ENCODE results near the gene PDE8B. TPM values are rescaled to one million over a fixed set of nuclear protein-coding genes. Genes with fewer than 3 reads are reported as not detected.
A peak's percentile ranks its signal among the peaks of the same experiment; 100 is the strongest.

PDE8B gene
- total and polyA plus RNA-seq, 2 experiments from 2014 or later = 0.83 to 0.84 TPM

DNA sequence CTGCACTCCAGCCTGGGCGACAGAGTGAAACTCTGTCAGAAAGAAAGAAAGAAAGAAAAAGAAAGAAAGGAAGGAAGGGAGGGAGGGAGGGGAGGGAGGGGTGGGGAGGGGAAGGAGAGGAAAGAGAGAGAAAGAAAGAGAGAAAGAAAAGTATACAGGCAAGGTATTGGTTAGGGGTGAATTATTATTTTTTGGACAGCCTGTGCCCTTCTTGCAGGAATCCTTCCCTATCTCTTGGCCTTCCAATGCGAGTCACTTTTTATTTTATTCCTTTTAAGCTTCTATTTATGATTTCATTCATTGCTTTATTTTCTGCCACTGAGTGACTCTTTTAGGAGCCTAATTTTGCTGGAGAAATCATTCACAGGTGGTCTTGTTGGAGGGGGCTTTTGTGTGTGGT lies 98.7 kb downstream of the PDE8B start:
- Histone ChIP-seq H3K27ac (no peak overlapping the region), H3K36me3 (no peaks in the 10 kb centered on the region)
- TF ChIP-seq, protein P1, sequence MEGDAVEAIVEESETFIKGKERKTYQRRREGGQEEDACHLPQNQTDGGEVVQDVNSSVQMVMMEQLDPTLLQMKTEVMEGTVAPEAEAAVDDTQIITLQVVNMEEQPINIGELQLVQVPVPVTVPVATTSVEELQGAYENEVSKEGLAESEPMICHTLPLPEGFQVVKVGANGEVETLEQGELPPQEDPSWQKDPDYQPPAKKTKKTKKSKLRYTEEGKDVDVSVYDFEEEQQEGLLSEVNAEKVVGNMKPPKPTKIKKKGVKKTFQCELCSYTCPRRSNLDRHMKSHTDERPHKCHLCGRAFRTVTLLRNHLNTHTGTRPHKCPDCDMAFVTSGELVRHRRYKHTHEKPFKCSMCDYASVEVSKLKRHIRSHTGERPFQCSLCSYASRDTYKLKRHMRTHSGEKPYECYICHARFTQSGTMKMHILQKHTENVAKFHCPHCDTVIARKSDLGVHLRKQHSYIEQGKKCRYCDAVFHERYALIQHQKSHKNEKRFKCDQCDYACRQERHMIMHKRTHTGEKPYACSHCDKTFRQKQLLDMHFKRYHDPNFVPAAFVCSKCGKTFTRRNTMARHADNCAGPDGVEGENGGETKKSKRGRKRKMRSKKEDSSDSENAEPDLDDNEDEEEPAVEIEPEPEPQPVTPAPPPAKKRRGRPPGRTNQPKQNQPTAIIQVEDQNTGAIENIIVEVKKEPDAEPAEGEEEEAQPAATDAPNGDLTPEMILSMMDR (IDR thresholded peaks at IDR 0.05; ENCODE audit: low read depth, low read length) = no peak

DNA sequence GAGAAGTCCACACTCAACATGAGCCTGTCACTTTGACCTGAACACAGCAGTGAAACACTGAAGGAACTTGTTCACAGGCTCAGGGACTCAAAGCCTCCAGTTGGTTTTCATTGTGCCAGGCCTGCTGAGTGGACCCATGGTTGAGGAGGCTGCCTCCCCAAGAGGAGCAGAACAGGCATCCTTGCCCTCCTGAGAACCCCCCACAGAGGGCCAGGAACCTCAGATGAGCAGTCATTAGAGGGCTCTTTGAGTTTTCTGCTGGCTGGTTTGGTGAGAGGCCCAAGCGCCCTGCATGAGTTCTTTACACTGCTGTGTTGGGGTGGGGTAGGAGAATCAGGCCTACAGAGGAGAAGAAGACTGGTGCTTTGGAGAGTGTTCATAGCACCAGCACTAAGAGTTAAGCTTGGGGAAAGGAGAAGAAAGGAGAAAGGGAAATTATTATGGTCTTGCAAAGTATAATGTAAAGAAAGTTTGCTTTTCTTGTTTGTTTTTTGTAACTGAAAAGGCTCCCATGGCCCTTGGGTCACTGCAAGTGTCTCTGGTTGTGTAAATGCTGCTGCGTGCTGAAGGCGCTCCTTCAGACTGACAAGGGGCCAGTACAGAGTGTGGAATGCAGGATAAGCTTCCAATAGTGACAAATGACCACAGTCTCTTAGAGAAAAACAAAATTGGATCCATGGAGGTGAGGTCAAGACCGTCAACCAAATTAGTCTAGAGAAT lies 100.2 kb downstream of the PDE8B start:
- Histone ChIP-seq H3K4me3 (no peak overlapping the region), H3K27me3 (no peaks in the 10 kb centered on the region), H3K36me3 (no peaks in the 10 kb centered on the region), H3K27ac (no peak overlapping the region), H3K4me1 (ENCODE audit: low read depth) (no peaks in the 10 kb centered on the region), H3K9me3 (ENCODE audit: low read depth) (no peaks in the 10 kb centered on the region)
- DNase-seq (ENCODE audit: low read depth in 1 of 2, low spot score in 1 of 2) = no peak
- TF ChIP-seq, protein P1 (IDR thresholded peaks at IDR 0.05; ENCODE audit: low read depth, low read length) = no peak

More for the DNA sequence above, 98.7 kb downstream of the PDE8B start:
- Histone ChIP-seq H3K9me3 (ENCODE audit: low read depth) (no peaks in the 10 kb centered on the region), H3K4me3 (no peak overlapping the region), H3K4me1 (ENCODE audit: low read depth) (no peaks in the 10 kb centered on the region), H3K27me3 (no peaks in the 10 kb centered on the region)
- DNase-seq (ENCODE audit: low read depth in 1 of 2, low spot score in 1 of 2) = no peak

DNA sequence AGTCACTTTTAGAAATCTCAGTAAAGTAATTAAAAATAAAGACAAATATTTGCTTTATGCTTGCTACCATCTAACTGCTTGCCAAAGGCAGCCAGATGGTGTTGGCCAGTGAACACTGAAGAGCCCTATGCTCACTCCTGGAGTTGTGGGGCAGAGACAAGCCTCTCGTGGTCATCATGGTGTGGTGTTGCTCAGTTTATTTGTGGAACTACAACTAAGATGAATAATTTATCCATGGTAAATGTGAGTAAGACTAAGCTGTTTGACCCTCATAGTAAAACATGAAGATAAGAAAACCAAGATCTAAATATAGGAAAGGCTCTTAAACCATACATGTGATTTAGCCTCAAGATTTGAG lies 100.7 kb downstream of the PDE8B start:
- no peak overlapping the region for H3K4me3 ChIP-seq
- TF ChIP-seq, protein P1 (IDR thresholded peaks at IDR 0.05; ENCODE audit: low read depth, low read length) = no peak

DNA sequence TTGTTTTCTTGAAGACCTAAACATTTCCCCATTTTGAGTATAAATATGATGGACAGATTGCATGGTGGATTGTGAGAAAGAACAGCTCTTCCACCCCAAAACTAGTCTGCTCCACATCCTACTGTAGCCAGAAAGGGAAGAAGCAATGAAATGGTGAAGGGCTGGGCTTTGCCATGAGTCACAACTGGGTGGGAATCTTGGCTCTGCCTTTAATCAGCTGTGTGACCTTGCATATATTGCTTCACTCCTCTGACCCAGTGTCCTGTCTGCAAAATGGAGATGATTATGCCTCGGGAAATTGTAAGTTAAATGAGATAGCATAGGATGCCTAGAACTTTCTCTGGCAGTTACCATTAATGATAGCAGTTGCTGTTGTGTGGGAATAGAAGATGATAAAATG lies 101.9 kb downstream of the PDE8B start:
- no peaks in the 10 kb centered on the region for H3K36me3 ChIP-seq
- DNase-seq (ENCODE audit: low read depth in 1 of 2, low spot score in 1 of 2) = peak in 1 of 2 donors; percentile 47
- no peaks in the 10 kb centered on the region for H3K4me1 ChIP-seq (ENCODE audit: low read depth)
- TF ChIP-seq, protein P1 (IDR thresholded peaks at IDR 0.05; ENCODE audit: low read depth, low read length) = no peak
- H3K27ac ChIP-seq = no peak overlapping the region
- no peak overlapping the region for H3K4me3 ChIP-seq
- H3K9me3 ChIP-seq (ENCODE audit: low read depth) = no peaks in the 10 kb centered on the region
- no peaks in the 10 kb centered on the region for H3K27me3 ChIP-seq

More for the DNA sequence above, 100.7 kb downstream of the PDE8B start:
- Histone ChIP-seq H3K9me3 (ENCODE audit: low read depth) (no peaks in the 10 kb centered on the region), H3K4me1 (ENCODE audit: low read depth) (no peaks in the 10 kb centered on the region), H3K36me3 (no peaks in the 10 kb centered on the region), H3K27ac (no peak overlapping the region), H3K27me3 (no peaks in the 10 kb centered on the region)
- DNase-seq (ENCODE audit: low read depth in 1 of 2, low spot score in 1 of 2) = no peak

DNA sequence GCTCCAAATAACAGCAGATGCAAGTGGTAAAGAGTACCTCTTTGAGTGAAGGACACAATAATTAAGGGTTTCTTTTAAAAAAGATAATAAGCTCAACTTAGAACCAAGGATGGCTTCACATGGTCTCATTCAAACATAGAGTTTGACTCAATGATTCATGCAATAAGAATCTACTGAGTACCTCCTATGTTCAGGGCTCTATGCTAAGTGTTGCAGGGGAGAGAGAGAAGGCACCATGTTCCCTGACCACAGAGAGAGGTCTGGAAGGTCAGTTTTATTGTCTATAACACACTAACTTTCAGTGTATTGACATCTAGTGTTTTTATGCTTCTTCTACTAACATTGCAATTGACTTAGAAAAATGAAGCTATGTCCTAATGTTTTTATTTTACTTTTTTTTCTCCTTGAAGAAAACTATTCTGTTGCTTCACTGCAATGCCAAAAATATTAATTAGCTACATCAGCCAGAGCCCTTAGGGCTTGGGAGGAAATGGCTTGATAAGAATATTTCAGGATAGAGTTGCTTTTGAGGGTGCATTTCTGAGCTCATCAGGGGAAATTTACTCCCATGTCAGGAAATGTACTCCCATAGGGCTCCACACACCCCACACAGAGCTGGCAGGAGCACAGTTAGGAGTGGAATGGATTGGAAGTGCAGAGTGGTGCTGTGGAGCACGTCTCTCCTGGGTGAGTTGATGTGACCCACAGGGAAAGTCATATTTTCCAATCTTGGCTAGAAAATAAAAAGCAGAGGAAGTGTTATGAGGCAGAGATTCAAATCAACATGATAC lies 106.6 kb downstream of the PDE8B start:
- no peaks in the 10 kb centered on the region for H3K36me3 ChIP-seq
- peak in 1 of 2 donors; percentile 23 for DNase-seq (ENCODE audit: low read depth in 1 of 2, low spot score in 1 of 2)
- H3K4me3 ChIP-seq = no peak overlapping the region
- no peak overlapping the region for H3K27ac ChIP-seq
- H3K4me1 ChIP-seq (ENCODE audit: low read depth) = peaks cover 2% of the 10 kb centered on the region
- H3K9me3 ChIP-seq (ENCODE audit: low read depth) = no peaks in the 10 kb centered on the region
- no peaks in the 10 kb centered on the region for H3K27me3 ChIP-seq
- TF ChIP-seq, protein P1 (IDR thresholded peaks at IDR 0.05; ENCODE audit: low read depth, low read length) = no peak
